GM18526 (cell line): Measurements from ENCODE around the gene CUL9.

Experiments
- POLR2A ChIP-seq: IDR thresholded peaks from 3 replicates; pipeline ENCODE4 v1.6.1; 2011; ENCODE audit not compliant: insufficient read length; ENCODE audit errors: extremely low read depth

The CUL9 gene

GRCh38 chr6:43183441-43183840 is 1.4 kb downstream of the CUL9 start:
- TF ChIP-seq POLR2A = no peak

GRCh38 chr6:43184268-43184985 is 2.4 kb downstream of the CUL9 start:
- no peak for TF ChIP-seq POLR2A

- TF ChIP-seq POLR2A = no peak
Observed at GRCh38 chr6:43185391-43185985, 3.5 kb downstream of the CUL9 start.

GRCh38 chr6:43186019-43186418 is 4.0 kb downstream of the CUL9 start:
- TF ChIP-seq POLR2A = no peak

- TF ChIP-seq POLR2A = no peak
Observed at GRCh38 chr6:43186706-43187105, 4.7 kb downstream of the CUL9 start.

GRCh38 chr6:43187821-43188220 is 5.8 kb downstream of the CUL9 start:
- no peak for TF ChIP-seq POLR2A

GRCh38 chr6:43188426-43188825 is 6.4 kb downstream of the CUL9 start:
- TF ChIP-seq POLR2A = no peak

GRCh38 chr6:43189776-43190304 is 7.8 kb downstream of the CUL9 start:
- no peak for TF ChIP-seq POLR2A

GRCh38 chr6:43192911-43193310 is 10.9 kb downstream of the CUL9 start:
- TF ChIP-seq POLR2A = no peak

- TF ChIP-seq POLR2A = no peak
Observed at GRCh38 chr6:43193929-43194328, 11.9 kb downstream of the CUL9 start.

GRCh38 chr6:43196337-43196736 is 14.3 kb downstream of the CUL9 start:
- no peak for TF ChIP-seq POLR2A

GRCh38 chr6:43199912-43200311 is 17.9 kb downstream of the CUL9 start:
- TF ChIP-seq POLR2A = no peak

- no peak for TF ChIP-seq POLR2A
Observed at GRCh38 chr6:43200541-43200940, 18.5 kb downstream of the CUL9 start.

GRCh38 chr6:43202451-43202850 is 20.5 kb downstream of the CUL9 start:
- TF ChIP-seq POLR2A = no peak

GRCh38 chr6:43203029-43203717 is 21.2 kb downstream of the CUL9 start:
- TF ChIP-seq POLR2A = no peak

- TF ChIP-seq POLR2A = no peak
Observed at GRCh38 chr6:43203718-43204095, 21.7 kb downstream of the CUL9 start.

GRCh38 chr6:43204271-43205105 is 22.5 kb downstream of the CUL9 start:
- TF ChIP-seq POLR2A = no peak
